HG03378 (cell line): Measurements from ENCODE around the gene PRKCA.
A peak's percentile ranks its signal among the peaks of the same experiment; 100 is the strongest.
"Not testable (repeated sequence)": the region's sequence is repeated elsewhere in the genome, so short reads cannot be mapped to it uniquely, and the experiment has no call there.

ENCODE experiments used
- ATAC-seq: cut with Tn5 transposase; IDR thresholded peaks from one replicate; pipeline ENCODE4 v1.9.1; 2021; ENCODE audit warnings: mild to moderate bottlenecking, moderate library complexity; ENCODE audit not compliant: unreplicated experiment

Gene PRKCA

GRCh38 chr17:66432411-66432957, 130.1 kb downstream of the PRKCA start:
- ATAC-seq = no peak

DNA sequence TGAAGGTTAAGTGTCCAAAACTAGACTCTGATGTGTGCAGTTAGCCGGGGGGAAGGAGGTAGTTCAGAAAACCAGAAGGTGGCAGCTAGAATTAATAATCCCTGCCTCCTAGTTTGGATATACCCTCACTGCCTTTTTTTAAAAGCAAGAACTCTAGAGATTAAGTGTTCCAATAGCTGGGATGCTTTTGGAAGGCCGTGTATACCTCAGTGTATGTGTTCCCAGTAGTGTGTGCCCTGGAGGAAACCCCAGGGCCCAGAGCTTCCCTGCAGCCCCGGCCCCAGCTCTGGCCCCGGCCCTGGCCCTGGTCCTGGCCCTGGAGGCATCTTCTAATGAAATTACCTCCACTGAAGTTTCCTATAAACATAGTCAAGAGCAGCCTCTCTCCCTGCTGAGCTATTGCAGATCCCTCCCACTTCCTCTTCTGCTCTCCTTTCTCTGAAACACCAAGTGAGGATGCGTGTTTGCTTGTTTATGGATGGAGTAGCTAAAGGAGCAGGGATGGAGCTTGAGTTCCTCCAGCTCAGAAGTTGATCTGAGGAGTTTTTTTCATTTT, 130.7 kb downstream of the PRKCA start:
- no peak for ATAC-seq

- no peak for ATAC-seq
Measured at GRCh38 chr17:66435182-66435581, 132.8 kb downstream of the PRKCA start.

DNA sequence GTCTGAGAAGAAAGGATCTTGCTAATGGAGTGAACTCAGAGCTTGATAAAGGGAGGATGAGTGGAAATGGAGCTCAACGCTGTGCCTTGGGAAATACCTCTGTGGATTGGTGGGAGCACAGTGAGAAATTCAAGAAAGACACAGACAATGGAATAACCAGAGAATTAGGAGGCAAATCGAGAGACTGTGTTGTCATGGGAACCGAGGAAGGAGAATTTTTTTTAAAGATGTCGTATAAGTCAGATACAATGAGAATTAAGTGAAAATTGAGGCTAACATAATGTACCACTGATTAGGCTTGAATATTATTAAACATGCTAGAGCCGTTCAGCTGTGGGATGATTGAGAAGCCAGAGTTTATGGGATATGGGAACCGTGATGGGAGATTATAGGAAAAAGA, 134.2 kb downstream of the PRKCA start:
- ATAC-seq = no peak

GRCh38 chr17:66437476-66438026, 135.1 kb downstream of the PRKCA start:
- ATAC-seq = no peak

GRCh38 chr17:66438101-66438500, 135.7 kb downstream of the PRKCA start:
- ATAC-seq = no peak

- peak; percentile 88 for ATAC-seq
Measured at GRCh38 chr17:66441101-66441661, 138.8 kb downstream of the PRKCA start.

GRCh38 chr17:66443166-66443565, 140.8 kb downstream of the PRKCA start:
- ATAC-seq = no peak

- no peak for ATAC-seq
Measured at GRCh38 chr17:66443606-66444005, 141.2 kb downstream of the PRKCA start.

GRCh38 chr17:66444031-66444430, 141.6 kb downstream of the PRKCA start:
- ATAC-seq = no peak

DNA sequence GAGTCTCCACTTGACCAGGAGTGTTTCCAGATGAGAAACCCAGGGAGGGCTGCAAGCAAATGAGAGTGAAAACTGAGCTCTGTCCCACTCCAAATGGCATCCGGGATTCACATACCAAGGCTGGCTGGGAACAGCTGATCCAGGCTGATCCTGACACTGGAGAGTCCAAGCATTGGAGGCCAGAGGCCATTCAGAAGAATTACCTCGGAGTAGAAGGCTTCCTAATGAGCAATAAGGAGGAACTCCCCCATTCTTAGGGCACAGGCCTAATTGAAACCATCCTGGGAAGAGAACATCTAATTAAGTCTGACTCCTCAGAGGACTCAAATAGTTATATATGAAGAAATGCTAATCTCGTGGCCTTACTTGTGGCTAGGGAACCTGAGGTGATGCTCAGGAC, 142.8 kb downstream of the PRKCA start:
- no peak for ATAC-seq

- ATAC-seq = no peak
Measured at GRCh38 chr17:66446419-66446818, 144.0 kb downstream of the PRKCA start.

DNA sequence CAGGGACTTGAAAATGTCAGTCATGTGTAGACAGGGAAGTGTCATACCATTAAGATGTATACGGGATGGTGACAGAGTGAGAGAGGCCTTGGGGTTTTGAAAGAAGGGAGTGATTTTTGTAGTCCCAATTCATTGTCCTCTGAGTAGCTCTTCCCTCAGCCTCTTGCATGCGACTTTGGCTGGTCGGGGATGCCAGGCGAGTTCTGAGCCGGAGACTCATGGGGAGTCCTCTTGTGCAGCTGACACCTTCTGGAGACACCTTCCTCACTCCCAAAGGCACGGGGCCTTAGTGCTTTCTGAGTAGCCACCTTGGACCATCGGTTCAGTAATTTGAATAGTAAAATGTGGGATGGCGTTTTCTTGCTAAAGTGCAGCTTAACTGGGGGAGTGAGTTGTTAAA, 144.7 kb downstream of the PRKCA start:
- ATAC-seq = no peak

DNA sequence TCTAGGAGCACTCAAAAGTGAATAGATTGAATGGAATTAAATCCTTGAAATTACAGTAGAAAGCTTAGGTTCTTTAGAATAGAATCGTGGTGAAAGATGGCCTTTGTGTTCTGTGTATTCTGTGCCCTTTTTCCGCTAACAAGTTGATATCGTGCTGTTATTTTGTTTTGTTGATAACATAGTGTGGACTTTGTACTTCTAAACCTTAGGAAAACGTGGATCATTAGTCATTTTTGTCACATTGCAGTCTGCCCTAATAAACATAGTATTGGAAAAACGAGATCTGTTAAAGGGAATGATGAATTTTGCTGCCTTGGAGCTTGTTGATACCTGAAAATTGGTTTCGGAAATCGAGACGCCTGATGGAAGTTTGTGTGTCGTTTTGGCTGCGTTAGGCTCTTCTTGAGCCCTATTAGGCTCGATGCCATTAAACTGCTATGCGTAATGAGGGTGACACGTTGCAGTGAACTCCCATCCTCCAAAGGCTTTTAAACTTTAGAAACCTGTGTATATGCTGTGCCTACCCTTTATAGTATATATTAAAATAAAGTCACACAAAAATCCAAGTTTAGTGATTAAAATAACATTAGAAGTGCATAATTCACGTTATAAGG, 145.7 kb downstream of the PRKCA start:
- no peak for ATAC-seq

DNA sequence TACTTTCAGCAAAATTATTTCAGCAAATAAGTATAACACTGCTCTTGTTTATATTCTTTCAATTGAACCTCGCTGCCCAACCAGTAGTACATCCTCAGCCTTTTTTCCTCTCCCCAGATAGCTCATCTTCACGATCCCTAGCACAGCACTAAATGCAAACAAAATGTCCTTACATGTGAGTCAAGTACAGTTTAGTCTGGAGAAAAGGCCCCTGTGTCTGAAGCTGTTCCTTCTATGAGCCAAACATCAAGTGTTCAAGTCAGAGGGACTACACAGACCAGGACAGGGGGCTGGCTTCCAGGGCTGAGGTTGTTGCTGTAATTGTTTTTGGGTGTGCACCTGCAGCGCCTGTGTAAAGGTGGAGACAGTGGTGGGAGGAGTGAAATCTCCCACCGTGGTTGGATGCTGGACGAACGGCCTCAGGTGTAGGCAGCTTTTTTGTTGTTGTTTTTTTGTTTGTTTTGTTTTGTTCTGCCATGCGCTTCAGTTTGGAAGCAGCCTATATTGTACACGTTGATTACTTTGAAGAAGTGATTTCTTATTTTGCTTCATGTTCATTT, 147.1 kb downstream of the PRKCA start:
- ATAC-seq = no peak

GRCh38 chr17:66450008-66450851, 147.8 kb downstream of the PRKCA start:
- ATAC-seq = no peak

GRCh38 chr17:66450852-66451158, 148.4 kb downstream of the PRKCA start:
- no peak for ATAC-seq

DNA sequence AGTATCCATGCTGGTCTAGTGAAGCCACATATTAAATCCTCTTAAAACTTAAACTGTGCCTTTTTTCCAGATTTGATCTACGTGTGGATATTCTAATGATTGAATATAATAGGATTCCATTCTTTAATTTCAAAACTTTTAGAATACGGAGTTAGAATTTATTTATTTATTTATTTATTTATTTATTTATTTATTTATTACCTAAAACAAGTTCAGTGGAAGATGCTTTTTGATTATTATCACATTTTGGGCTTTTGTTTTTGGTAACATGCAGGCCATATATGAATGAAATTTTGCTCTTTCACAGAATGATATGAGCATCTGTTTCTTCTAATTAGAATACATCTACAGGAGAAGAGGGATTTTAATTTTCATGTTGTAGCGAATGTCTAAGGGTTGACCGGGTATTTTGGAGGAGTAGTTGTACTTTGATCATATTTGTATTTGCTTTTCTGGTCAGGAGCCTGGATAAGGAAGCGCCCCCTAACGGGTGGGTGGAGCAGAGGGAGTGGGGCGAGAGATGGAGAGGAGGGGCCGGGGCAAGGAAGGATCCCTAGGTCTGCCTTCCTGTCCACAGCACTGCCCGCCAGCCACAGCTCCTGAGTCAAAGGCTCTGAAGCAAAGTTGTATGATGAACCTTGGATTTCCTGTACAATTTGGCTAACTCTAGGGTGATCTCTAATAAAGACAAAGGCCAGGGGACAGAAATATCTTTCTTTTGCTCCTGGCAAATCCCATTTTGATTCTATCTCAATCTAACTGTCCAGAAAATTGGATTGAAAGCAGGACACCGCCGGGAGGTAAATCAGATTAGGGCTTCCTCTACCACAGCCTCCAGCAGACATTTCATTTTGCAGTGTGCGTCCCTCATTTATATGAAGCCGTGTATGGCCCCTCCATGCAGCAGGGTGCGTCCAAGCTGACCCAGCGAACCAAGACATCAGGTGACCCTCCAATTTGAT, 149.1 kb downstream of the PRKCA start:
- ATAC-seq = no peak

DNA sequence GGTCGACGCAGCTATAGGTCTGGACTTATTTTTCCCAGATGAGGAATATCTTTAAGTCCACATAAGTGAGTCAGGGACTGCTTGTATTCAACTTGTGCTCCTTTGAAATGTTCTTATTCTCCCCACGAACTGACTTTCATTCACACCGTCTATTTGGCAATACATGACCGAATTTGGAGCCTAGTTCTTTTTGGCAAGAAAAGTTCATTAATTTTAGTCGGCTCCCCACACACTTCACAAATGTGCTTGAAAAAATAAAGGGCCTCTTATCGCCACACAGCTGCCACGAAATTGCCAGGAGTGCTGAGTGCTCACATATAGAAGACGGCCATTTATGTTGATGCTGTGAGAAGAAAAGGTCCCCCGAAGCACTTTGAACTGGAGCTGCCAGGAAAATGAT, 152.6 kb downstream of the PRKCA start:
- ATAC-seq = no peak

GRCh38 chr17:66457499-66457898, 155.1 kb downstream of the PRKCA start:
- not testable (repeated sequence) for ATAC-seq
